NCI-H460 (cell line): Measurements from ENCODE around the gene DRGX. TPM values are rescaled to one million over a fixed set of nuclear protein-coding genes. Genes with fewer than 3 reads are reported as not detected.

Experiments used
- DNase-seq: peaks from one replicate; pipeline ENCODE4 v3.0.0-alpha.2; 2016; ENCODE audit warnings: low read depth; ENCODE audit errors: extremely low read depth
- total RNA-seq: library from RNA; depleted of rRNA; stranded (reverse); fragments of >200 nt; shearing (Covaris generic); gene quantifications from 2 replicates; pipeline ENCODE4 v1.2.3, GENCODE V29; 2014

DRGX gene
- total RNA-seq, 1 experiment from 2014 or later, result not detected

GRCh38 chr10:49350138-49350537 is 45.8 kb downstream of the DRGX start:
- DNase-seq, result no peak

DNA sequence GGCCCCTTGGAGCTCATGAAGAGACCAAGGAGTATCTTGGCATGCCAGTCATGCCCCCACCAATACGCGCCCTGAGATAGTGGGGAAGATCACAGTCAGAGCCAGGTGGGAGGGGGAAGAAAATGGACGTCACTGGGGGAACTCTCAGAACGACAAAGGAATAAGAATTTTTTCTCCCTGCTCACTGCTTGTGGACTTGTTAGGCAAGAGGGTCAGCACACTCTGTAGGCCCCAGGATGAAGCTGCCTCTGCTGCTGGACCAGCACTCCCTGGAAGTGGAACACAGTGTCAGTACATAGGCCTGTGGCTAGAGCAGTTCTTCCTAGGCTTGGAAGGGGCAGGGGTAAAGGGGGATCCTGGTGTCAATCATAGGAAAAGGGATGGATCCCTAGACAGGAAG is 46.5 kb downstream of the DRGX start:
- no peak for DNase-seq

GRCh38 chr10:49348593-49348992 is 47.3 kb downstream of the DRGX start:
- DNase-seq, result no peak

DNA sequence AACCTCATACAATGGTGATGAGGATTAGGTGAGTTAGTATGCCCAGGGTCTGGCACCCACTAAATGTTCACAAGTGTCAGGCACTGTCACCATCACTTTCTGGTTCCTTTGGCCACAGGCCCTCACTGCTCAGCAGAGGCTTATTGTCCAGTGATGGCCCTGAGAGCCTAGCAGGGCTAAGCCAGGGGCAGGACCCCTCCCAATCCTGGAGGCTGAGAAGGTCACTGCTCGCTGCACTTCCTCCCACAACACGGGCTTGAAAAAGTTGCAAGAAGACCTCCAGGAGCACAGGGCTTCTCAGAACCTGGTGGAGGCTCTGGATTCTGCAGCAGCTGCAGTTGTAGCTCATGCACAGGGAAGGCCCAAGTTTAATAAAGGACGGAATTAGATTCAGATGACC is 48.1 kb downstream of the DRGX start:
- DNase-seq, result no peak

DNA sequence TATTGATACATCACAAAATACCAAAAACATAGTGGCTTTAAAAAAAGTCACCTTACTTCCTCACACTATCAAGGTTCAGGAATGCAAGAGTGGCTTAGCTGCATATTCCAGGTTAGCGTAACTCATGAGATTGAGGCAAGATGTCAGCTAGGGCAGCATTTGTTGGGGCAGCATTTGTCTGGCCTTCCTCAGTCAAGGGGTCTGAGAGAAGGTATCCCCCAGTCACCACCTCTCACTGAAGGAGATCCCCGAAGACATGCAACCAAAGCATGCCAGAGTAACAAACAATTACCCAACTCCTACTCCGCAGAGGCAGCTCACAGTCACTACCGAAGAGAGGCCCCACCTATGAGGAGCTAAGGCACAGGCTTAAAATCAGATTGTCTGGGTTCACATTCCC is 48.5 kb downstream of the DRGX start:
- no peak for DNase-seq

DNA sequence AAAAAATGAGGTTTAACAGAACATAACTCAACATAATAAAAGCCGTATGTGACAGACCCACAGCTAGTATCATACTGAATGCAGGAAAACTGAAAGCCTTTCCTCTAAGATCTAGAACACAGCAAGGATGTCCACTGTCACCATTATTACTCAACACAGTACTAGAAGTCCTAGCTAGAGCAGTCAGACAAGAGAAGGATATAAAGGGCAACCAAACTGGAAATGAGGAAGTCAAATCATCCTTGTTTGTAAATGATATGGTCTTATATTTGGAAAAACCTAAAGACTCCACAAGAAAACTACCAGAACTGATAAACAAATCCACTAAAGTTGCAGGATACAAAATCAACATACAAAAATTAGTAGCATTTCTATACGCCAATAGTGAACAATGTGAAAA is 51.0 kb downstream of the DRGX start:
- DNase-seq, result no peak

DNA sequence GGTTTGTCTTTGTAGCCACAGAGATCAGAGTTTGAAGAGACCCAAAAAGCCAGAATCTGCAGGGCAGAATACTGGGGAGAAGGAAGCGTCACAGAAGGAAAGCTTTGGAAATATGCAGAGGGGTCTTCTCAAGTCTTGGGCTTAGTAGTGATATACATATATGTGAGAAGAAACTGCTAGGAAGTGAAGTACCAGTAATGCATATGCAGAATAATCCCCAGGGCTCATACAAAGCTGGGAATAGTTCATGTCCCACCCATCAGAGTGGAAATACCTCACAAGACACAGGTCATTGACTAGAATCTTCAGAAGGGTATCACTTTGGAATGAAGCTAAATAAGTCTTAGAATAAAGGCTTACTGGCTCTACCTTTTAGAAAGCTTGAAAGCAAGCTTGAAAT is 57.3 kb downstream of the DRGX start:
- DNase-seq, result no peak

DNA sequence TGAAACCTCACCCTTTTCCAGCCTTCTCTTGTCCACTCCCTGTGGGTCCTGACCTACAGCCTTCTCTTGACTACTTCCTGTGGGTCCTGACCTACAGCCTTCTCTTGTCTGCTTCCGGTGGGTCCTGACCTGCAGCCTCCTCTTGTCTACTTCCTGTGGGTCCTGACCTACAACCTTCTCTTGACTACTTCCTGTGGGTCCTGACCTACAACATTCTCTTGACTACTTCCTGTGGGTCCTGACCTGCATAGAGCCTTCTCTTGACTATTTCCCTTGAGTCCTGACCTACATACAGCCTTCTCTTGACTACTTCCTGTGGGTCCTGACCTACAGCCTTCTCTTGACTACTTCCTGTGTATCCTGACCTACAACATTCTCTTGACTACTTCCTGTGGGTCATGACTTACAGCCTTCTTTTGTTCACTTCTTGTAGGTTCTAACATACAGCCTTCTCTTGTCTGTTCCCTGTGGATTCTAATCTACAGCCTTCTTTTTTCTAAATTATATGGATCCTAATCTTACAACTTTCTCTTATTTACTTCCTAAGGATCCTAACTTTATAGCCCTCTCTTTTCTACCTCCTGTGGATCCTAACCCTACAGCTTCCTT is 60.4 kb downstream of the DRGX start:
- DNase-seq, result no peak

GRCh38 chr10:49334964-49335363 is 60.9 kb downstream of the DRGX start:
- DNase-seq, result no peak

DNA sequence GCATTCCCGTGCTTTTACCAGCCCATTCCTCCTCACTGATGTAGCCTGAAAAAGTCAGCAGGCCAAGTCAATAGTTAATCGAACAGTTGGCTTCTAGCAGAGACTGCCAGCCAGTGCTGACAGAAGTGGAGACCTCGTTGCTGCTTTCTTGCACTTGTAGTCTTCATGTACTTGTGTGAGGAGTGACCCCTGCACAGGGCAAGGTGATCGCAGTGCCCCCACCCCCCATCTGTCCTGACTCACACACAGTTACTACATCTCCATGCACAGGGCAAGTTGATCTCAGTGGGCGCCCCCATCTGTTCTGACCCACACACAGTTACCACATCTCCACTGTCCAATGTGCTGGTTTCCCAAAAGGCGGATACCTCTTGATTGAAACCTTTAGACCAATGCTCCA is 62.7 kb downstream of the DRGX start:
- no peak for DNase-seq

DNA sequence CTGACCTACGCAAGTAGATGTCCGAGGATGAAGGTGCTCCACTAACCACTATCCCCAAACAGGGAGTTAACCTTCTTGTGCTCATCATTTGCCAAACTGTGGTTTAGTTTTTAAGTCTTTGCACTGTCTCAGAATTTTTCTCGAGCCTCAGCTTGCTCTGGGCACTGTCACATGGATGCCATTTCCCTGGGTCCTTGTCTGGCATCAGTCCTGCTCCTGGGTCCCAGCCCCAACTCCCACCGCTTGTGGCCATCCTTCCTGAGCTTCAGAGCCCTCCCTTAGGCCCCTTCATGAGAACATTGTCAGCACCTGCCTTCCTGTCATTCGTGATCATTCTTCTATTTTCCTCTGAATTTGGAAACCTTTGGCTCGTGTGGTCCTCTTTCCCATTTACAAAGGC is 63.1 kb downstream of the DRGX start:
- no peak for DNase-seq

DNA sequence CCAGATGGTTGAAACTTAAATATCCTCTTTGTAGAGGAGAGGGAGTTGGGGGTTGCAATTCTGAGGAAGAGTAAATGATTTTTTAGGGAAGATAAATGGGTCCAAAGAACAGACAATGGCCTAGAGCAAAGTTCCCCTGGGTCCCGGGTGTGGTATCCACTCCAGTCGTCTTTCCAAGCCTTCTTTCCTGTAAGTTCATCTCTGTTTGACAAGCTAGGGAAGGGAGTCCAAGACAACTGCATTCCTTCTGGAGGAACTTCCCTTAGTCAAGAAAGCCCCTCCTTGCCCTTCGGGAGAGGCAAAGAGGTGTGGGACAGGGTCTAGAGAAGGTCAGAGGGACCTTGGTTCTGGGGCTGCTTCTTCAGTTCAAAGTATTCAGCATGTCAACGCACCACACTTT is 63.6 kb downstream of the DRGX start:
- no peak for DNase-seq

DNA sequence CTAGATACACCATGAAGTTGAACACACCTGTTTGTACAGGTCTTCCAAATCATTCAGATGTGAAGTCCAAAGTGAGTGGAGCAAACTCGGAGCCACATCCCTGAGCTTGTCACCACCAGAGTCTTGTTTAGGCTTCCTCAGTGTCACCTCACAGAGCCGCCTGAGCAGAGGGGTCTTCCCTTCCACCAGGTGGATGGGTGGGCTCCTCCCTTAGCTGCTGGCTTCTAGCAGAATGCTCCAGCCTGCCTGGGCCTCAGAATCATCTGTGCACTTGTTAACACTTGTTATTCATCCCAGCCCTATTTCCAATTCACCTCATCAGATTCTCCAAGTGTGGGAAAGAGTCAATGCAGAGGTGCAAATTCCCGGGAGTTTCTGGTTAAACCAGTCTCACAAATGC is 64.5 kb downstream of the DRGX start:
- no peak for DNase-seq

DNA sequence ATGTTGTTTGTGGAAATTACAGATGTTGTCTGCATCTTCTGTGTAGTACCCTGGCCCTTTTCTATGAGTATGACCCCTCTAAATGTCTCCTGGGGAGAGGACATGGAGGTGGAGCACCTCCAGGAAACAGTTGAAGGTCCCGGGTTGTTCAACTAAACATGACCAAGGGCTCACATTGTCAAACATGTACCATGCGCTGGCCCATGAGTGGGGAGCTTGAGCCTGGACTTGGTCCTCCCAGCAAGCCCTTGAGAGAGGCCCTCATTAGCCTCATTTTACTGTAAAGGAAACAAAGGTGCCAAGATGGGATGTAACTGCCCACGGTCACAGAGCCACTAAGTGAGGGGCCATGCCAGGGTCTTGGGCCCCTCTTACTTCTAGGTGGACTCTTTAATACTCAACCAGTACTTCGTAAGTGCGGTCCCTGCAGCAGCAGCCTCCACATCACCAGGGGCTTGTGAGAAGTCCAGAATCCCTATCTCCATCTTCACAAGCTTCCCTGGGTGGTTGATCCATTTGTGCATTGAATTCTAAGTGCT is 65.7 kb downstream of the DRGX start:
- DNase-seq, result no peak

DNA sequence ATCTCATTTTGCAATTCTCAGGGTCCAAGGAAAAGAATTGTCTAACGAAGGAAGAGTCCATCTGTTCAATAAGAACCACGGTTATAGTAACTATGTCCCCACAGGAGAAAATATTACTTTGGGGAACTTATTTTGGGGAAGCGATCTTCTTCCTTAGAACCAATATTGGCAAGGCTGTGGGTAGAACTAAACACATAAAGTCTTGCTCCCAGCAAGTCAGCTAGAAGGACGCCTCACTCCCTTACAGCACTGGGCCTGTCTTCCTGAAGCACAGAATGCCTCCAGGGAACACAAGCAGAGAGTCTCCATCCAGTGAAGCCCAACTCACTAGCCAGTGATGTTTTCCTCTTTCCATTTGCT is 66.8 kb downstream of the DRGX start:
- DNase-seq, result no peak

DNA sequence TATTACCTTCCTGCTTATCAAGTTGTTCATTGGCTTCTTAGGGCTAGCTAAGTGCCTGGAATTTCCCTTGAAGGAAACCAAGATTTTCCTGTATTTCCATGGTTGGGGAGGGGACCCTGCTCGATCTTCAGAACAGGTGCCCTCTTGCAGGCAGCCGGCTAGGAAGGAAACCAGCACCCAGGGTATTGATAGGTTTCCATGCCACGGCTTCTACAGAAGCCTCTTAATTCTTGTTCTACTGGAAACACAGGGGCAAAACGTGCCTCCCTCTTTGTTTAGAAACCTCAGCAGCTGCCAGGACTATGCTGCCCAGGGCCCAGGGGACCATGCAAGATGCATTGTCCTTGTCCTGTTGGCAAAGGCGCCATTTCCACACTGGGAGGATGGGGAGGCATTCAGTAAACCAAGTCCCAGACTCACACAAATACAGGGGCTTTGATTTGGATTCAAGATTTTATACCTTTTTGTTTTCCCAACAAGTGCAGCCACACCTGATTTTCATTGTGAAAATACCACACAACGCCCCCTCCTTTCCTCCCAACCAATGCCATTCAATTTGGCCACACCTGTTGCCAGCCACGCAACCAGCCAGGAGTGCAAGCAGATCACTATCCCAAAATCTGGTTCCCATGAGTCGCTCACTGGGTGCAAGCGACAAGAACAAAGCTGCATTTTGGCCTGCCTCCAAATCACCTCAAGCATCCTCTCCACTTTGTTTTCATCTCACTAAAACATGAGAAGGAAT is 67.3 kb downstream of the DRGX start:
- no peak for DNase-seq

GRCh38 chr10:49327036-49327813 is 68.7 kb downstream of the DRGX start:
- no peak for DNase-seq

- DNase-seq, result no peak
Measured at GRCh38 chr10:49325916-49326783, 69.7 kb downstream of the DRGX start.

DNA sequence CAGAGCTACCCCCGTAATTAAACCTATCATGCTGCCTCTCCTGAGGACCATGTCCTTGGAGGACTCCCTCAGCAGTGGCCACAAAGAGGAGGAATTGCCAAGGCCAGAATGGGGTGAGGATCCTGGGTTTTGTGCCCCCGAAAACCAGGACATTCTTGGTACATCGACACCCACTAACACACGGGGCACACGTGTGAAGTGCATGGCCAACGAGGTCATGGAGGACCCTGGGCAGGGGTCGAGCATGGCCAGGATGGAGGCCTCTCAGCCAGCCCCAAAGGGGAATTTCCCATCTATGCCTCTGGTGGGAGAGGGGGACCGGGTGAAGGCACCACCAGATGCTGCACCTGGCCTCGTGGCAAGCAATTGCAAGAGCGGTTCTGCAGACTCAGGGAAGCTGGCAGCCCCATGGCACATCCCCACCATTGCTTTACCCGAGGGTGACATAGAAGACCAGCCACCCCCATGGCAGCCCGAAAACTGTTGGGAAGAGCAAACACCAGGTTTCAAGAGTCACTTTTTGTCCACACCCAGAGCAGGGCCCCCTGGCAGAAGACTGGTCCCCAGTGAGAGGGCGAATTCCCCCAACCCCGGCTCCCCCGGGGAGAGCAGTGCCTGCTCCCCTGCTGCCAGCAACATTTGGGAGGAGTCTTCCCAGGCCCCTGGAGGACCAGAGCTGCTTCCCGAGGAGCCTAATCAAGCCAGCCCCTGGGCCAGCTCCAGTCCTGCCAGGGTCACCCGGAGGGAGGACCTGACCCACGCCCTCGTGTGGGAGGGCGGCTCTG is 70.6 kb downstream of the DRGX start:
- DNase-seq, result no peak

- no peak for DNase-seq
Measured at GRCh38 chr10:49324711-49325110, 71.2 kb downstream of the DRGX start.
